LNCaP clone FGC (cell line): ENCODE results near the gene CISH.

Experiments
- DNase-seq: peaks from one replicate; pipeline ENCODE4 v3.0.0-alpha.2; 2011; ENCODE audit warnings: low read depth
- H3K4me3 ChIP-seq: 2 replicates; pipeline ENCODE4 v1.5.1; 2011; ENCODE audit warnings: mild to moderate bottlenecking, low read depth, low read length, control low read depth
- CTCF ChIP-seq: IDR thresholded peaks from 2 replicates; pipeline ENCODE4 v1.5.1; 2012; ENCODE audit warnings: mild to moderate bottlenecking; ENCODE audit not compliant: control insufficient read depth, insufficient read depth; ENCODE audit errors: extremely low read depth

The CISH gene

GRCh38 chr3:50630394-50630793, 18.8 kb upstream of the CISH start:
- DNase-seq = no peak
- H3K4me3 ChIP-seq = no peak overlapping the region
- TF ChIP-seq CTCF = no peak

- no peak for DNase-seq
- no peak for TF ChIP-seq CTCF
- no peak overlapping the region for H3K4me3 ChIP-seq
Measured at GRCh38 chr3:50628601-50629000, 17.0 kb upstream of the CISH start.

GRCh38 chr3:50627407-50628051, 16.0 kb upstream of the CISH start:
- H3K4me3 ChIP-seq = no peak overlapping the region
- peak; percentile 38 for TF ChIP-seq CTCF
- no peak for DNase-seq

- no peak for DNase-seq
- H3K4me3 ChIP-seq = no peak overlapping the region
- no peak for TF ChIP-seq CTCF
Measured at GRCh38 chr3:50626401-50626800, 14.8 kb upstream of the CISH start.

GRCh38 chr3:50625231-50626182, 13.9 kb upstream of the CISH start:
- DNase-seq = no peak
- TF ChIP-seq CTCF = no peak
- H3K4me3 ChIP-seq = no peak overlapping the region

- DNase-seq = no peak
- no peak overlapping the region for H3K4me3 ChIP-seq
- no peak for TF ChIP-seq CTCF
Measured at GRCh38 chr3:50624634-50625033, 13.1 kb upstream of the CISH start.
